Keratinocyte (primary cell): ENCODE results near the gene TNP1.

ENCODE experiments used
- EZH2 ChIP-seq: IDR thresholded peaks from one replicate; pipeline ENCODE4 v1.6.1; 2012; ENCODE audit warnings: inconsistent platforms, mild to moderate bottlenecking, low read length, moderate library complexity
- TF ChIP-seq, protein P1 (sequence below), 3 experiments: IDR thresholded peaks in 1 of 3; conservative IDR thresholded peaks in 1 of 3; optimal IDR thresholded peaks in 1 of 3; 2 replicates in 2 of 3; 3 replicates in 1 of 3; pipeline versions ENCODE3 to v1.5.1; 2011; ENCODE audit warnings: low read length in 3 of 3, mild to moderate bottlenecking in 3 of 3, moderate library complexity in 2 of 3, control low read depth in 1 of 3, inconsistent platforms in 1 of 3; ENCODE audit not compliant: insufficient read depth in 2 of 3; ENCODE audit errors: extremely low read depth in 1 of 3

GRCh38 chr2:216860426-216861137 is 718 bp upstream of the TNP1 start:
- TF ChIP-seq EZH2 = no peak
- TF ChIP-seq, protein P1, sequence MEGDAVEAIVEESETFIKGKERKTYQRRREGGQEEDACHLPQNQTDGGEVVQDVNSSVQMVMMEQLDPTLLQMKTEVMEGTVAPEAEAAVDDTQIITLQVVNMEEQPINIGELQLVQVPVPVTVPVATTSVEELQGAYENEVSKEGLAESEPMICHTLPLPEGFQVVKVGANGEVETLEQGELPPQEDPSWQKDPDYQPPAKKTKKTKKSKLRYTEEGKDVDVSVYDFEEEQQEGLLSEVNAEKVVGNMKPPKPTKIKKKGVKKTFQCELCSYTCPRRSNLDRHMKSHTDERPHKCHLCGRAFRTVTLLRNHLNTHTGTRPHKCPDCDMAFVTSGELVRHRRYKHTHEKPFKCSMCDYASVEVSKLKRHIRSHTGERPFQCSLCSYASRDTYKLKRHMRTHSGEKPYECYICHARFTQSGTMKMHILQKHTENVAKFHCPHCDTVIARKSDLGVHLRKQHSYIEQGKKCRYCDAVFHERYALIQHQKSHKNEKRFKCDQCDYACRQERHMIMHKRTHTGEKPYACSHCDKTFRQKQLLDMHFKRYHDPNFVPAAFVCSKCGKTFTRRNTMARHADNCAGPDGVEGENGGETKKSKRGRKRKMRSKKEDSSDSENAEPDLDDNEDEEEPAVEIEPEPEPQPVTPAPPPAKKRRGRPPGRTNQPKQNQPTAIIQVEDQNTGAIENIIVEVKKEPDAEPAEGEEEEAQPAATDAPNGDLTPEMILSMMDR (optimal IDR thresholded peaks at IDR 0.05 in 1 of 3, IDR thresholded peaks at IDR 0.05 in 1 of 3, conservative IDR thresholded peaks at IDR 0.05 in 1 of 3; ENCODE audit: extremely low read depth in 1 of 3, insufficient read depth in 2 of 3, low read length in 3 of 3) = no peak
